HG03103 (cell line): Measurements from ENCODE around the gene ETHE1.

Experiments used
- ATAC-seq: cut with Tn5 transposase; IDR thresholded peaks from one replicate; pipeline ENCODE4 v1.9.1; 2021; ENCODE audit warnings: low read depth; ENCODE audit not compliant: unreplicated experiment

The ETHE1 gene

GRCh38 chr19:43526884-43527859 is at the start of gene ETHE1:
Gene ETHE1 (minus strand): TSS chr19:43527201. CDS start chr19:43527177, 24 bp downstream.
- no peak for ATAC-seq

- ATAC-seq = no peak
Observed at GRCh38 chr19:43575955-43576878, 49.2 kb upstream of the ETHE1 start.

- ATAC-seq = peak; percentile 96
Observed at GRCh38 chr19:43575156-43575950, 48.4 kb upstream of the ETHE1 start, which contains the start of the genes PINLYP and XRCC1. Gene PINLYP (plus strand): TSS chr19:43575801. CDS start chr19:43577192, 1,391 bp downstream. Gene XRCC1 (minus strand): TSS chr19:43575527. CDS start chr19:43575458, 69 bp downstream.

- no peak for ATAC-seq
Observed at GRCh38 chr19:43574424-43575155, 47.6 kb upstream of the ETHE1 start.

GRCh38 chr19:43572171-43572588 is 45.2 kb upstream of the ETHE1 start:
- no peak for ATAC-seq

GRCh38 chr19:43570174-43570791 is 43.3 kb upstream of the ETHE1 start:
- ATAC-seq = no peak

GRCh38 chr19:43569657-43570056 is 42.7 kb upstream of the ETHE1 start:
- ATAC-seq = no peak

GRCh38 chr19:43564800-43565199 is 37.8 kb upstream of the ETHE1 start:
- ATAC-seq = no peak

- no peak for ATAC-seq
Observed at GRCh38 chr19:43563816-43564457, 36.9 kb upstream of the ETHE1 start.

- ATAC-seq = no peak
Observed at GRCh38 chr19:43562698-43563241, 35.8 kb upstream of the ETHE1 start.

- ATAC-seq = no peak
Observed at GRCh38 chr19:43562226-43562697, 35.3 kb upstream of the ETHE1 start.

- no peak for ATAC-seq
Observed at GRCh38 chr19:43561139-43561970, 34.4 kb upstream of the ETHE1 start.

- ATAC-seq = no peak
Observed at GRCh38 chr19:43560687-43561086, 33.7 kb upstream of the ETHE1 start.

GRCh38 chr19:43555185-43555770 is 28.3 kb upstream of the ETHE1 start:
- no peak for ATAC-seq

- ATAC-seq = no peak
Observed at GRCh38 chr19:43554317-43554895, 27.4 kb upstream of the ETHE1 start.

GRCh38 chr19:43553656-43554055 is 26.7 kb upstream of the ETHE1 start:
- no peak for ATAC-seq
